ENCODE measurements around the gene EVI5L.
"Not testable (repeated sequence)": the region's sequence is repeated elsewhere in the genome, so short reads cannot be mapped to it uniquely, and the experiment has no call there.

EVI5L gene

DNA sequence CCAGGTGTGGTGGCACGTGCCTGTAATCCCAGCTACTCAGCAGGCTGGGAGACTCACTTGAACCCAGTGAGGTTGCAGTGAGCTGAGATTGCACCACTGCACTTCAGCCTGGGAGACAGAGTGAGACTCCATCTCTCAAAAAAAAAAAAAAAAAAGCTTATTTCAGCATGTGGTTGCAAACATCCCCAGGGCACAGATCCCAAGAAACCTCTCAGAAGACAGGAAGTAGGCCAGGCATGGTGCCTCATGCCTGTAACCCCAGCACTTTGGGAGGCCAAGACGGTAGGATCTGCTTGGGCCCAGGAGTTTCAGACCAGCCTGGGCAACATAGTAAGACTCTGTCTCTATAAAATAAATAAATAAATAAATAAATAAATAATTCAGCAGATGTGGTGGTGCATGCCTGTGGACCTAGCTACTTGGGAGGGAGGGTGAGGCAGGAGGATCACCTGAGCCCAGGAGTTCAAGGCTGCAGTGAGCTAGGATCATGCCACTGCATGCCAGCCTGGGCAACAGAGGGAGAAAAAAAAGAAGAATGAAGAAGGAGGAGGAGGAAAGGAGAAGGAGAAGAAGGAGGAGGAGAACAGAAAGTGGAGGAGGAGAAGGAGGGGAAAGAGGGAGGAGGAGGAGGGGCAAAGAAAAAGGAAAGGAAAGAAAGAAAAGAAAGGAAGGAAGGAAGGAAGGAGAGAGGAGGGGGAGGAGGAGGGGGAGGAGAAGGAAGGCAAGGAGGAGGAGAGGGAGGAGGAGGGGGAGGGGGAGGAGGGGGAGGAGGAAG lies 54.0 kb downstream of the EVI5L start:
- DNase-seq (ENCODE audit: low read depth, low spot score): no peak

DNA sequence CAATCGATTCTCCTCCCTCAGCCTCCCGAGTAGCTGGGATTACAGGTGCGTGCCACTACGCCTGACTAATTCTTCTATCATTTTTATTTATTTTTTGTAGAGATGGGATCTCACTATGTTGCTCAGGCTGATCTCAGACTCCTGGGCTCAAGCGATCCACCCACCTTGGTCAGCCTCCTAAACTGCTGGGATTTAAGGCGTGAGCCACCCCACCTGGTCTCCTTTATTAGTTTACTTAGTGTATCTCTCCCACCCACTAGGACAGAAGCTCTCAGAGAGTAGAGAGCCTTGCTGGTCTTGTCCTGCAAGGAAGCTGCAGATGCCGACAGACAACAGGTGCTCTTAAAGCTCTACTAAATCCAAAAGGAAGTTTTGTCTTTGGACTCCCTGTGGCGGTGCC lies 55.8 kb downstream of the EVI5L start:
- H3K27me3 ChIP-seq (ENCODE audit: control insufficient read depth, insufficient read depth, low read length): no peaks in the 10 kb centered on the region

More for the DNA sequence above, 54.0 kb downstream of the EVI5L start:
- Histone ChIP-seq H3K27ac (ENCODE audit: low read length) (no peak overlapping the region), H3K4me3 (ENCODE audit: low read length) (no peak overlapping the region), H3K4me1 (ENCODE audit: control insufficient read depth, insufficient read depth, low read length) (no peaks in the 10 kb centered on the region), H3K36me3 (ENCODE audit: control insufficient read depth, insufficient read depth, low read length) (no peaks in the 10 kb centered on the region), H3K9me3 (ENCODE audit: control insufficient read depth, insufficient read depth, low read length) (no peaks in the 10 kb centered on the region), H3K27me3 (ENCODE audit: control insufficient read depth, insufficient read depth, low read length) (no peaks in the 10 kb centered on the region)
- WGBS (ENCODE audit: insufficient coverage, insufficient read length): no CpG with 5 or more reads among the region's 2 CpGs

DNA sequence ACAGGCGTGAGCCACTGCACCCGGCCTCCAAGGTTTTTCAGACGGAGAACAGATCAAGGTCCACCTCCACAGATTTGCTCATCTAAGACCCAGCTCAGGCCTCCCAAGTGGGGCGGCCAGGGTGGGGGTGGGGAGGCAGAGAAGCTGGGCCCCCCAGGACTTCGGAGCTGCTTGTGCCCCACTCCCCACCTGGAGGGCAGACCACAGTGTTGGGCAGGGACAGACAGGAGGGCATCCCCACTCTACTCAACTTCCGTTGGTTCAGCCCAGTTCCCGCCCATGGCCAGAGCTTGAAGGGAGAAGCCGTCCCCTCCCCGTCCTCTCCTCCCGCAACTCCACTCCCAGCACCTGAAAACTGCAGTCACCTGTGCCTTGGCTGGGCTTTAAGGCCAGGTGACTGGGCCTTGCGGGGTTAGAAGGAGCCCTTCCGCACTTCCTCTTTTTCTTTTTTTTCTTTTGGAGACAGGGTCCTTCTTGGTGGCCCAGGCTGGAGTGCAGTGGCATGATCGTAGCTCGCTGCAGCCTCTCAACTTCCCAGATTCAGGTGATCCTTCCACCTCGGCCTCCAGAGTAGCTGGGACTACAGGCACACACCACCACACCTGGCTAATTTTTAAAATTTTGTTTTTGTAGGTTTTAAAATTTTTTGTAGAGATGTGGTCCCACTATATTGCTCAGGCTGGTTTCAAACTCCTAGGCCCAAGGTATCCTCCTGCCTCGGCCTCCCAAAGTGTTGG lies 57.6 kb downstream of the EVI5L start:
- H3K4me3 ChIP-seq (ENCODE audit: low read length): no peak overlapping the region
- no peak for DNase-seq (ENCODE audit: low read depth, low spot score)
- H3K36me3 ChIP-seq (ENCODE audit: control insufficient read depth, insufficient read depth, low read length): no peaks in the 10 kb centered on the region
- WGBS (ENCODE audit: insufficient coverage, insufficient read length): no CpG with 5 or more reads among the region's 16 CpGs
- no peaks in the 10 kb centered on the region for H3K9me3 ChIP-seq (ENCODE audit: control insufficient read depth, insufficient read depth, low read length)
- no peak overlapping the region for H3K27ac ChIP-seq (ENCODE audit: low read length)
- H3K27me3 ChIP-seq (ENCODE audit: control insufficient read depth, insufficient read depth, low read length): no peaks in the 10 kb centered on the region
- no peaks in the 10 kb centered on the region for H3K4me1 ChIP-seq (ENCODE audit: control insufficient read depth, insufficient read depth, low read length)

More for the DNA sequence above, 55.8 kb downstream of the EVI5L start:
- no peak overlapping the region for H3K27ac ChIP-seq (ENCODE audit: low read length)
- H3K36me3 ChIP-seq (ENCODE audit: control insufficient read depth, insufficient read depth, low read length): no peaks in the 10 kb centered on the region
- DNase-seq (ENCODE audit: low read depth, low spot score): no peak
- no CpG with 5 or more reads among the region's 8 CpGs for WGBS (ENCODE audit: insufficient coverage, insufficient read length)
- no peaks in the 10 kb centered on the region for H3K4me1 ChIP-seq (ENCODE audit: control insufficient read depth, insufficient read depth, low read length)
- no peak overlapping the region for H3K4me3 ChIP-seq (ENCODE audit: low read length)
- no peaks in the 10 kb centered on the region for H3K9me3 ChIP-seq (ENCODE audit: control insufficient read depth, insufficient read depth, low read length)

DNA sequence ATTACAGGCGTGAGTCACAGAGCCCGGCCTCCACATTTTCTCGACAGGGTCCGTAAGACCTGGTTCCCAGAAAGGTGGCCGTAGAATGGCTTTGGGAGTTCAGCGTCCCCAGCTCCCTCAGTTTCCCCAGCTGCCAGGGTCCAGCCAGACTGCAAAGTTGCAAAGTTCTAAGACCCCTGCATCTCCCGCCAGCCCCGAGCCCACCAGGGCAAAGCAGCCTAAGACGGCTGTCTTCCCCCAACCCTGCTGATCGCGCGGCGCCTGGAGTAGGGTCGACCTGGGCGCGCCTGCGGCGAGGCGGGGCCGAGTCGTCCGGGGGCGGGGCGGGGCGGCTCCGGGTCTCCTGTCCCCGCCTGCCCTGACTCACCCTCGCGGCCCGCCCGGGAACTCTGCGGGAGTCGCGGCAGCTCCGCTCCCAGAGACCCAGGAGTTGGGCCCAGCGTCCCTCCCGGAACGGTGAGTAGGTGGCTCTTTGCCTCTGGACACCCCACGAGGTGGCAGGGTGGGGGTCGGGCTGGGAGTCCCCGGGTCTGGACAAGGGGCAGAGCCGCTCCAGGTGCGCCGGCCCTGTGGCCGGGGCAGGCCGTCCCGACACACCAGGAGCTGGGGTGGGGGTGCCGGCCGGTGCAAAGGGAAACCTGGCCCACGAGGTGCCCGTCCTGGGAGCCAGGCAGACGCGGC lies 58.3 kb downstream of the EVI5L start, which contains the start of gene LRRC8E:
TSS of gene LRRC8E (plus strand) at position 366 of the 681 bp plus-strand sequence. CDS start 7,094 bp downstream, outside the sequence.
- no peaks in the 10 kb centered on the region for H3K36me3 ChIP-seq (ENCODE audit: control insufficient read depth, insufficient read depth, low read length)
- H3K4me3 ChIP-seq (ENCODE audit: low read length): peak within 1 kb of the TSS; percentile 74
- no peaks in the 10 kb centered on the region for H3K9me3 ChIP-seq (ENCODE audit: control insufficient read depth, insufficient read depth, low read length)
- no peak for DNase-seq (ENCODE audit: low read depth, low spot score)
- no CpG with 5 or more reads among the region's 53 CpGs for WGBS (ENCODE audit: insufficient coverage, insufficient read length)
- H3K27ac ChIP-seq (ENCODE audit: low read length): no peak within 1 kb of the TSS
- no peaks in the 10 kb centered on the region for H3K4me1 ChIP-seq (ENCODE audit: control insufficient read depth, insufficient read depth, low read length)
- H3K27me3 ChIP-seq (ENCODE audit: control insufficient read depth, insufficient read depth, low read length): no peaks in the 10 kb centered on the region

DNA sequence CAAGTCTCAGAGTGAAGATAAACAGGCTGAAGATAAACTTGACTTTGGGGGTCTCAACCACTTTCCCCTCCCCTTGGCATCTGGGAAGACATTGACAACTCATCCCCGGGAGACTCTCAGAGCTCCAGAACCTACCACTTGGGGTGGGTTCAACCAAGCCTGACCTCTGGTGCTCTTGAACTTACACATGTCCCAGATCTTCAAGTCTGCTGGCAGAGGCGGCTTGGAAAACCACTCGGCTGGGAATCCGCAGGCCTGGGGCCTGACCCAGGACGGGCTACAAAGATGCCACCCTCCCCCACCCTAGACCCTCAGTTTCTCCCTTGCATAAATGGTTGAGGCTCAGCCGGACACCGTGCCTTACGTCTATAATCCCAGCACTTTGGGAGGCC lies 58.8 kb downstream of the EVI5L start:
- Histone ChIP-seq H3K27me3 (ENCODE audit: control insufficient read depth, insufficient read depth, low read length) (no peaks in the 10 kb centered on the region), H3K4me3 (ENCODE audit: low read length) (peak overlapping the region; percentile 74; the same call in 1 of the 2 replicates), H3K9me3 (ENCODE audit: control insufficient read depth, insufficient read depth, low read length) (no peaks in the 10 kb centered on the region), H3K27ac (ENCODE audit: low read length) (no peak overlapping the region), H3K36me3 (ENCODE audit: control insufficient read depth, insufficient read depth, low read length) (no peaks in the 10 kb centered on the region), H3K4me1 (ENCODE audit: control insufficient read depth, insufficient read depth, low read length) (no peaks in the 10 kb centered on the region)
- no peak for DNase-seq (ENCODE audit: low read depth, low spot score)
- no CpG with 5 or more reads among the region's 8 CpGs for WGBS (ENCODE audit: insufficient coverage, insufficient read length)

DNA sequence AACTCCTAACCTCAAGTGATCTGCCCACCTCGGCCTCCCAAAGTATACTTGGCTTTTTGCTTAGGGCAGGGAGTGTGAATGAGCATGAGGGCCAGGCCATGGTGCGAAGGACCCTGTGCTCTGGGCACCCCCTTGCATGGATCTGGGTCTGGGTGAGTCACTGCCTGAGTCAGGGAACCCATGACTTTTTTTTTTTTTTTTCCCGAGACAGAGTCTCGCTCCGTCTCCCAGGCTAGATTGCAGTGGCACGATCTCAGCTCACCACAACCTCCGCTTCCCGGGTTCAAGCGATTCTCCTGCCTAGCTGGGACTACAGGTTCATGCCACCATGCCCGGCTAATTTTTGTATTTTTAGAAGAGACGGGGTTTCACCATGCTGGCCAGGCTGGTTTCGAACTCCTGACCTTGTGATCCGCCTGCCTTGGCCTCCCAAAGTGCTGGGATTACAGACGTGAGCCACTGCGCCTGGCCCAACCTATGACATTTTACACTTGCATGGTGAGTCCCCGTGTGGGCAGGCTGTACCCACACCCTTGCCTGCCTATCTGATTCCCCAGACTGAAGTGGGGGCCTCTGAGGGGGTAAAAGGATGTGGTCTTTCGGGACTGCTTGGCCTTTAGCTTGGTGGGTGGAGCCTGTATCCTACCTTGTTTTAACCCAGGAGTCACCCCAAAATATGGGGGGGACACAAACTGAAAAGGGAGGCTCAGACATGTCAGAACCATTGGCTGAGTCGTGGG lies 63.5 kb downstream of the EVI5L start:
- H3K4me1 ChIP-seq (ENCODE audit: control insufficient read depth, insufficient read depth, low read length); H3K9me3 ChIP-seq (ENCODE audit: control insufficient read depth, insufficient read depth, low read length); H3K27me3 ChIP-seq (ENCODE audit: control insufficient read depth, insufficient read depth, low read length); H3K27ac ChIP-seq (ENCODE audit: low read length); H3K4me3 ChIP-seq (ENCODE audit: low read length); H3K36me3 ChIP-seq (ENCODE audit: control insufficient read depth, insufficient read depth, low read length); DNase-seq (ENCODE audit: low read depth, low spot score): not testable (repeated sequence)
- no CpG with 5 or more reads among the region's 18 CpGs for WGBS (ENCODE audit: insufficient coverage, insufficient read length)

DNA sequence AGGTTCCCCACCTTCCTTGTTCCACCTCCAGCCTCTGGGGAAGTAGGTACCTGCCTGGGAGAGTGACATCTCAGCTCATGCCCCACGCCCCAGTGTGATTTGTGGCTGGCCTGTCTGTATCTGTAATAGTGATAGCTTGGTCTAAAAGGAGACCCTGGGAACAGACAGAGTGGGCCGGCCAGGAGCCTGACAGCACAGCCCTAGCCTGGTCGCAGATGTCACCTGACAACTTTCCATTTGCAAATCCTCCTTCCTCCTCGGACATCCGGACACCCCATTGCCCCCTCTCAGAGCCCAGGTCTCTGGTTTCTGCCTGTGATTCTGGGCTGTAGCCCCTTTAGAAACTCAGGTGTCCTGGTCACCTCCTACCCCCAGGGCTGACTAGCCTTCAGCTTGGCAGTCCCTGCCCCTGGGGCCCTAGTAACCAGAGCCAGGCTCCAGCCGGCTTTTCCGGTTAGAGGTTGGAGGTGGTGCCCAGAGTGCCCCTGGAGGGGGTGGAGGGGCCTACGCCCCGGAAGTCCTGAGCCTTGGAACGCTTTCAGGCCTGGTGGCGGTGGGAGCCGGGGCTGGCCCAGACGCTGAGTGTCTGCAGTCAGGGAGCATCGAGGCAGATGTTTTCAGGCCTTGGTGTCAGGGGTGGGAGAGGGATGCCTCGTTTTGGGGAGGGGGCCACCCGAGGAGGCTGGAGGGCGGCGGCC lies 64.7 kb downstream of the EVI5L start:
- no peaks in the 10 kb centered on the region for H3K27me3 ChIP-seq (ENCODE audit: control insufficient read depth, insufficient read depth, low read length)
- H3K4me3 ChIP-seq (ENCODE audit: low read length): no peak overlapping the region
- no peak for DNase-seq (ENCODE audit: low read depth, low spot score)
- H3K4me1 ChIP-seq (ENCODE audit: control insufficient read depth, insufficient read depth, low read length): no peaks in the 10 kb centered on the region
- H3K36me3 ChIP-seq (ENCODE audit: control insufficient read depth, insufficient read depth, low read length): no peaks in the 10 kb centered on the region
- H3K9me3 ChIP-seq (ENCODE audit: control insufficient read depth, insufficient read depth, low read length): no peaks in the 10 kb centered on the region
- no CpG with 5 or more reads among the region's 18 CpGs for WGBS (ENCODE audit: insufficient coverage, insufficient read length)
- no peak overlapping the region for H3K27ac ChIP-seq (ENCODE audit: low read length)

DNA sequence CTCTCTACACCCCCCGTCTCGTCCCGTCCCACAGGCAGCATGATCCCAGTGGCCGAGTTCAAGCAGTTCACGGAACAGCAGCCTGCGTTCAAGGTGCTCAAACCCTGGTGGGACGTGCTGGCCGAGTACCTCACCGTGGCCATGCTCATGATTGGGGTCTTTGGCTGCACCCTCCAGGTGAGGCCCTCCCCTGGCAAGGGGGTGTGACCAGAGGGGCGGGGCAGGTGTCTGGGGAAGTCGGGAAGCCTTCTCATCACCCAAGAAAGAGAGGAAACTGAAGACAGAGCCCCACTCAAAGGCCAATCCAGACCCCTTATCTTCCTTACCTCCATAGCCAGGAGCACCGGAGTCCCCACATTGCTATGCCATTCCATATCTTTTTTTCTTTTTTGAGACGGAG lies 65.5 kb downstream of the EVI5L start:
- no peak for DNase-seq (ENCODE audit: low read depth, low spot score)
- no CpG with 5 or more reads among the region's 13 CpGs for whole genome bisulfite sequencing (ENCODE audit: insufficient coverage, insufficient read length)
- H3K27ac ChIP-seq (ENCODE audit: low read length): no peak overlapping the region
- no peak overlapping the region for H3K4me3 ChIP-seq (ENCODE audit: low read length)
- H3K27me3 ChIP-seq (ENCODE audit: control insufficient read depth, insufficient read depth, low read length): no peaks in the 10 kb centered on the region
- no peaks in the 10 kb centered on the region for H3K4me1 ChIP-seq (ENCODE audit: control insufficient read depth, insufficient read depth, low read length)
- no peaks in the 10 kb centered on the region for H3K36me3 ChIP-seq (ENCODE audit: control insufficient read depth, insufficient read depth, low read length)
- H3K9me3 ChIP-seq (ENCODE audit: control insufficient read depth, insufficient read depth, low read length): no peaks in the 10 kb centered on the region

DNA sequence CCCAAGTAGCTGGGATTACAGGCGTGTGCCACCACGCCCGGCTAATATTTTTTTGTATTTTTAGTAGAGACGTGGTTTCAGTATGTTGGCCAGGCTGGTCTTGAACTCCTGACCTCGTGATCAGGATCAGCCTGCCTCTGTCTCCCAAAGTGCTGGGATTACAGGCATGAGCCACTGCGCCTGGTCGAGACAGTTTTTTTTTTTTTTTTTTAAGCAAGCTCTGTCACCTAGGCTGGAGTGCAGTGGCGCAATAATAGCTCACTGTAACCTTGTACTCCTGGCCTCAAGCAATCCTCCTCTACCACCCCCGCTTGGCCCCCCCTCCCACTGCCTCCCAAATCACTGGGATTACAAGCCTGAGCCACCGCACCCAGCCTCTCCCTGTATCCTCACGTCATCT lies 67.3 kb downstream of the EVI5L start:
- WGBS (ENCODE audit: insufficient coverage, insufficient read length): no CpG with 5 or more reads among the region's 11 CpGs
- H3K27me3 ChIP-seq (ENCODE audit: control insufficient read depth, insufficient read depth, low read length): no peaks in the 10 kb centered on the region
- H3K27ac ChIP-seq (ENCODE audit: low read length): no peak overlapping the region

More for the DNA sequence above, 67.3 kb downstream of the EVI5L start:
- no peaks in the 10 kb centered on the region for H3K36me3 ChIP-seq (ENCODE audit: control insufficient read depth, insufficient read depth, low read length)
- H3K4me3 ChIP-seq (ENCODE audit: low read length): no peak overlapping the region
- no peak for DNase-seq (ENCODE audit: low read depth, low spot score)
- H3K9me3 ChIP-seq (ENCODE audit: control insufficient read depth, insufficient read depth, low read length): no peaks in the 10 kb centered on the region
- H3K4me1 ChIP-seq (ENCODE audit: control insufficient read depth, insufficient read depth, low read length): no peaks in the 10 kb centered on the region

Measured in iPS DF 6.9 (cell line).